ENCODE measurements around the gene FBXO30. TPM values are rescaled to one million over a fixed set of nuclear protein-coding genes. Genes with fewer than 3 reads are reported as not detected.

Gene FBXO30
- total RNA-seq, 5 donors from 2014 or later (not counting 1 experiment from before 2014, with no cell fraction given): 2.5 to 6.2 (median 5.0) TPM

GRCh38 chr6:145848541-145848940 lies 33.9 kb upstream of the FBXO30 start:
- H3K4me1 Mint-ChIP-seq: no peaks in the 10 kb centered on the region
- peaks cover 26% of the 10 kb centered on the region for H3K36me3 Mint-ChIP-seq
- H3K4me3 Mint-ChIP-seq: no peak overlapping the region
- ATAC-seq (replicated peaks in 1 of 4) (no peak), DNase-seq (no peak)
- CTCF ChIA-PET: no interaction called here
- POLR2A ChIA-PET: no interaction called here
- H3K4me3 ChIP-seq (ENCODE audit: control insufficient read depth in 1 of 2, extremely low read depth in 1 of 2, low read length in 1 of 2): no peak overlapping the region
- no peaks in the 10 kb centered on the region for H3K9me3 ChIP-seq
- no peaks in the 10 kb centered on the region for H3K27me3 Mint-ChIP-seq
- H3K4me1 ChIP-seq (ENCODE audit: control insufficient read depth in 1 of 2, extremely low read depth in 1 of 2, insufficient read depth in 2 of 2, low read length in 2 of 2): no peaks in the 10 kb centered on the region
- H3K9me3 Mint-ChIP-seq: no peaks in the 10 kb centered on the region
- H3K27ac ChIP-seq (ENCODE audit: low read length): no peak overlapping the region
- no peak overlapping the region for H3K27ac Mint-ChIP-seq
- no peaks in the 10 kb centered on the region for H3K36me3 ChIP-seq (ENCODE audit: control insufficient read depth in 2 of 2, extremely low read depth in 1 of 2, insufficient read depth in 1 of 2, low read length in 1 of 2)
- WGBS (ENCODE audit: insufficient coverage): 83% methylated on average over 2 of the region's 2 CpGs
- no peaks in the 10 kb centered on the region for H3K27me3 ChIP-seq (replicated peaks in 1 of 2; ENCODE audit: control insufficient read depth in 2 of 2, extremely low read depth in 1 of 2, insufficient read depth in 2 of 2, low read length in 1 of 2)

GRCh38 chr6:145845557-145845956 lies 31.0 kb upstream of the FBXO30 start:
- no peak overlapping the region for H3K27ac Mint-ChIP-seq
- WGBS (ENCODE audit: insufficient coverage): 90% methylated on average over 3 of the region's 3 CpGs
- no peak overlapping the region for H3K4me3 Mint-ChIP-seq
- H3K4me1 Mint-ChIP-seq: no peaks in the 10 kb centered on the region
- Histone ChIP-seq H3K27ac (ENCODE audit: low read length) (no peak overlapping the region), H3K27me3 (replicated peaks in 1 of 2; ENCODE audit: control insufficient read depth in 2 of 2, extremely low read depth in 1 of 2, insufficient read depth in 2 of 2, low read length in 1 of 2) (no peaks in the 10 kb centered on the region), H3K9me3 (no peaks in the 10 kb centered on the region), H3K4me3 (ENCODE audit: control insufficient read depth in 1 of 2, extremely low read depth in 1 of 2, low read length in 1 of 2) (no peak overlapping the region), H3K4me1 (ENCODE audit: control insufficient read depth in 1 of 2, extremely low read depth in 1 of 2, insufficient read depth in 2 of 2, low read length in 2 of 2) (no peaks in the 10 kb centered on the region), H3K36me3 (ENCODE audit: control insufficient read depth in 2 of 2, extremely low read depth in 1 of 2, insufficient read depth in 1 of 2, low read length in 1 of 2) (no peaks in the 10 kb centered on the region)
- H3K27me3 Mint-ChIP-seq: no peaks in the 10 kb centered on the region
- H3K9me3 Mint-ChIP-seq: no peaks in the 10 kb centered on the region
- ATAC-seq (replicated peaks in 1 of 4) (no peak), DNase-seq (peak in 1 of 35 experiments; percentile 23)
- H3K36me3 Mint-ChIP-seq: peaks cover 25% of the 10 kb centered on the region
- CTCF ChIA-PET: no interaction called here
- POLR2A ChIA-PET: no interaction called here

GRCh38 chr6:145844933-145845540 lies 30.4 kb upstream of the FBXO30 start:
- Mint-ChIP-seq H3K9me3 (no peaks in the 10 kb centered on the region), H3K27me3 (no peaks in the 10 kb centered on the region), H3K4me3 (no peak overlapping the region), H3K36me3 (peaks cover 22% of the 10 kb centered on the region), H3K4me1 (no peaks in the 10 kb centered on the region), H3K27ac (no peak overlapping the region)
- H3K27ac ChIP-seq (ENCODE audit: low read length): no peak overlapping the region
- ATAC-seq (replicated peaks in 1 of 4) (no peak), DNase-seq (no peak)
- ChIA-PET CTCF (no interaction called here), POLR2A (no interaction called here)
- no CpG with 5 or more reads among the region's 4 CpGs for WGBS (ENCODE audit: insufficient coverage)
- H3K4me3 ChIP-seq (ENCODE audit: control insufficient read depth in 1 of 2, extremely low read depth in 1 of 2, low read length in 1 of 2): no peak overlapping the region
- no peaks in the 10 kb centered on the region for H3K4me1 ChIP-seq (ENCODE audit: control insufficient read depth in 1 of 2, extremely low read depth in 1 of 2, insufficient read depth in 2 of 2, low read length in 2 of 2)
- H3K9me3 ChIP-seq: no peaks in the 10 kb centered on the region
- no peaks in the 10 kb centered on the region for H3K27me3 ChIP-seq (replicated peaks in 1 of 2; ENCODE audit: control insufficient read depth in 2 of 2, extremely low read depth in 1 of 2, insufficient read depth in 2 of 2, low read length in 1 of 2)
- no peaks in the 10 kb centered on the region for H3K36me3 ChIP-seq (ENCODE audit: control insufficient read depth in 2 of 2, extremely low read depth in 1 of 2, insufficient read depth in 1 of 2, low read length in 1 of 2)

GRCh38 chr6:145842693-145843546 lies 28.3 kb upstream of the FBXO30 start:
- no peaks in the 10 kb centered on the region for H3K9me3 ChIP-seq
- H3K27ac Mint-ChIP-seq: no peak overlapping the region
- no peak overlapping the region for H3K4me3 Mint-ChIP-seq
- no peaks in the 10 kb centered on the region for H3K36me3 ChIP-seq (ENCODE audit: control insufficient read depth in 2 of 2, extremely low read depth in 1 of 2, insufficient read depth in 1 of 2, low read length in 1 of 2)
- no peak for DNase-seq
- H3K36me3 Mint-ChIP-seq: peaks cover 24% of the 10 kb centered on the region
- H3K9me3 Mint-ChIP-seq: no peaks in the 10 kb centered on the region
- H3K4me1 ChIP-seq (ENCODE audit: control insufficient read depth in 1 of 2, extremely low read depth in 1 of 2, insufficient read depth in 2 of 2, low read length in 2 of 2): no peaks in the 10 kb centered on the region
- H3K27me3 ChIP-seq (replicated peaks in 1 of 2; ENCODE audit: control insufficient read depth in 2 of 2, extremely low read depth in 1 of 2, insufficient read depth in 2 of 2, low read length in 1 of 2): no peaks in the 10 kb centered on the region
- no peaks in the 10 kb centered on the region for H3K4me1 Mint-ChIP-seq
- no peak overlapping the region for H3K4me3 ChIP-seq (ENCODE audit: control insufficient read depth in 1 of 2, extremely low read depth in 1 of 2, low read length in 1 of 2)
- no peaks in the 10 kb centered on the region for H3K27me3 Mint-ChIP-seq
- no peak overlapping the region for H3K27ac ChIP-seq (ENCODE audit: low read length)
- POLR2A ChIA-PET: no interaction called here
- CTCF ChIA-PET: no interaction called here
- ATAC-seq (replicated peaks in 1 of 4): no peak
- WGBS (ENCODE audit: insufficient coverage): no CpG with 5 or more reads among the region's 3 CpGs

GRCh38 chr6:145841668-145842067 lies 27.1 kb upstream of the FBXO30 start:
- ChIA-PET POLR2A (interaction anchor here in 1 of 2 donors (0.5 to 0.6 kb wide), 2 partner anchors 51 to 96 kb away, joined by 4 read pairs; no protein-coding TSS in a partner anchor), CTCF (interaction anchor here in 1 of 2 donors (0.6 kb wide), 1 partner anchor 46 kb away, joined by 3 read pairs; no protein-coding TSS in a partner anchor)
- Histone ChIP-seq H3K36me3 (ENCODE audit: control insufficient read depth in 2 of 2, extremely low read depth in 1 of 2, insufficient read depth in 1 of 2, low read length in 1 of 2) (no peaks in the 10 kb centered on the region), H3K27ac (ENCODE audit: low read length) (no peak overlapping the region), H3K4me3 (ENCODE audit: control insufficient read depth in 1 of 2, extremely low read depth in 1 of 2, low read length in 1 of 2) (no peak overlapping the region), H3K9me3 (no peaks in the 10 kb centered on the region), H3K27me3 (replicated peaks in 1 of 2; ENCODE audit: control insufficient read depth in 2 of 2, extremely low read depth in 1 of 2, insufficient read depth in 2 of 2, low read length in 1 of 2) (no peaks in the 10 kb centered on the region), H3K4me1 (ENCODE audit: control insufficient read depth in 1 of 2, extremely low read depth in 1 of 2, insufficient read depth in 2 of 2, low read length in 2 of 2) (no peaks in the 10 kb centered on the region)
- Mint-ChIP-seq H3K36me3 (peaks cover 24% of the 10 kb centered on the region), H3K27me3 (no peaks in the 10 kb centered on the region), H3K4me1 (no peaks in the 10 kb centered on the region), H3K4me3 (no peak overlapping the region), H3K9me3 (no peaks in the 10 kb centered on the region), H3K27ac (no peak overlapping the region)
- no peak for DNase-seq
- WGBS (ENCODE audit: insufficient coverage): 93% methylated on average over 2 of the region's 2 CpGs
- no peak for ATAC-seq (replicated peaks in 1 of 4)

- Histone ChIP-seq H3K36me3 (ENCODE audit: control insufficient read depth in 2 of 2, extremely low read depth in 1 of 2, insufficient read depth in 1 of 2, low read length in 1 of 2) (no peaks in the 10 kb centered on the region), H3K4me1 (ENCODE audit: control insufficient read depth in 1 of 2, extremely low read depth in 1 of 2, insufficient read depth in 2 of 2, low read length in 2 of 2) (no peaks in the 10 kb centered on the region), H3K27me3 (replicated peaks in 1 of 2; ENCODE audit: control insufficient read depth in 2 of 2, extremely low read depth in 1 of 2, insufficient read depth in 2 of 2, low read length in 1 of 2) (no peaks in the 10 kb centered on the region), H3K27ac (ENCODE audit: low read length) (no peak overlapping the region), H3K4me3 (ENCODE audit: control insufficient read depth in 1 of 2, extremely low read depth in 1 of 2, low read length in 1 of 2) (no peak overlapping the region), H3K9me3 (no peaks in the 10 kb centered on the region)
- Mint-ChIP-seq H3K27ac (no peak overlapping the region), H3K4me1 (no peaks in the 10 kb centered on the region), H3K9me3 (no peaks in the 10 kb centered on the region), H3K36me3 (peaks cover 25% of the 10 kb centered on the region), H3K4me3 (no peak overlapping the region), H3K27me3 (no peaks in the 10 kb centered on the region)
- CTCF ChIA-PET: no interaction called here
- DNase-seq (no peak), ATAC-seq (replicated peaks in 1 of 4) (no peak)
- POLR2A ChIA-PET: interaction anchor here in 1 of 2 donors (0.6 to 0.7 kb wide), 2 partner anchors 30 to 34 kb away, joined by 3 read pairs; no protein-coding TSS in a partner anchor
These were observed 25.1 kb upstream of the FBXO30 start for GRCh38 chr6:145839653-145840052.
